ENCODE measurements around the gene CELF4.
"Not testable (repeated sequence)": the region's sequence is repeated elsewhere in the genome, so short reads cannot be mapped to it uniquely, and the experiment has no call there.

Gene CELF4

DNA sequence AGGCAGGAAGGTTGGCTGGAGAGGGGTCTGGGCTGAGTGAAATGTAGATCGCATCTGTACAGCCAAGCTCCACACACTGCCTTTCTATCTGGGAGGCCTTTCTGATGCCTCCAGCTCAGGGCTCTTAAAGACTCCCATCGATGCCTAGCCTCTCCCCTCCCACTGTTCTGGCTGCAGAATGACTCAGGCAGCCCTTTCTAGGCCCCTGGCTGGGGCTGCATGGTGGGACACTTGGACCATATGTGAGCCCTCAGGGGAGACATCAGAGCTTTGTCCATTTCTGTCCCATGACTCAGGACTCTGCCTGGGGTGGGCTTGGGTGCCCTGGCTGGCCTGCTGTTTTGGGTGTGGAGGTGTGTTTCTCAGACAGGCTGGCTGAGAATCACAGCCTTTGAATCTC is 101.3 kb downstream of the CELF4 start:
- in situ Hi-C loops (cut with HindIII; ENCODE audit: low pct_ligation_motif_present, low sequenced_read_pairs), result no loop called here
- no peaks in the 10 kb centered on the region for H3K27me3 ChIP-seq (replicated peaks)
- DNase-seq, result no peak

GRCh38 chr18:37461329-37461728 is 104.3 kb downstream of the CELF4 start:
- DNase-seq; H3K4me3 ChIP-seq (ENCODE audit: low read depth, low read length); H3K27ac ChIP-seq; in situ Hi-C loops (cut with HindIII; ENCODE audit: low pct_ligation_motif_present, low sequenced_read_pairs); H3K36me3 ChIP-seq (replicated peaks); H3K27me3 ChIP-seq (replicated peaks): not testable (repeated sequence)

More for the DNA sequence above, 101.3 kb downstream of the CELF4 start:
- no peak overlapping the region for H3K27ac ChIP-seq
- H3K36me3 ChIP-seq (replicated peaks), result no peaks in the 10 kb centered on the region
- H3K4me3 ChIP-seq (ENCODE audit: low read depth, low read length), result no peak overlapping the region
- TF ChIP-seq, protein P1, sequence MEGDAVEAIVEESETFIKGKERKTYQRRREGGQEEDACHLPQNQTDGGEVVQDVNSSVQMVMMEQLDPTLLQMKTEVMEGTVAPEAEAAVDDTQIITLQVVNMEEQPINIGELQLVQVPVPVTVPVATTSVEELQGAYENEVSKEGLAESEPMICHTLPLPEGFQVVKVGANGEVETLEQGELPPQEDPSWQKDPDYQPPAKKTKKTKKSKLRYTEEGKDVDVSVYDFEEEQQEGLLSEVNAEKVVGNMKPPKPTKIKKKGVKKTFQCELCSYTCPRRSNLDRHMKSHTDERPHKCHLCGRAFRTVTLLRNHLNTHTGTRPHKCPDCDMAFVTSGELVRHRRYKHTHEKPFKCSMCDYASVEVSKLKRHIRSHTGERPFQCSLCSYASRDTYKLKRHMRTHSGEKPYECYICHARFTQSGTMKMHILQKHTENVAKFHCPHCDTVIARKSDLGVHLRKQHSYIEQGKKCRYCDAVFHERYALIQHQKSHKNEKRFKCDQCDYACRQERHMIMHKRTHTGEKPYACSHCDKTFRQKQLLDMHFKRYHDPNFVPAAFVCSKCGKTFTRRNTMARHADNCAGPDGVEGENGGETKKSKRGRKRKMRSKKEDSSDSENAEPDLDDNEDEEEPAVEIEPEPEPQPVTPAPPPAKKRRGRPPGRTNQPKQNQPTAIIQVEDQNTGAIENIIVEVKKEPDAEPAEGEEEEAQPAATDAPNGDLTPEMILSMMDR (IDR thresholded peaks at IDR 0.05; ENCODE audit: low read depth, low read length, missing control alignments), result no peak

GRCh38 chr18:37460604-37461003 is 105.0 kb downstream of the CELF4 start:
- in situ Hi-C loops (cut with HindIII; ENCODE audit: low pct_ligation_motif_present, low sequenced_read_pairs), result no loop called here
- no peak overlapping the region for H3K4me3 ChIP-seq (ENCODE audit: low read depth, low read length)
- no peaks in the 10 kb centered on the region for H3K27me3 ChIP-seq (replicated peaks)
- no peaks in the 10 kb centered on the region for H3K36me3 ChIP-seq (replicated peaks)
- DNase-seq, result no peak
- TF ChIP-seq, protein P1 (IDR thresholded peaks at IDR 0.05; ENCODE audit: low read depth, low read length, missing control alignments), result no peak
- no peak overlapping the region for H3K27ac ChIP-seq

GRCh38 chr18:37458697-37459096 is 106.9 kb downstream of the CELF4 start:
- Histone ChIP-seq H3K36me3 (replicated peaks) (no peaks in the 10 kb centered on the region), H3K27ac (no peak overlapping the region), H3K27me3 (replicated peaks) (no peaks in the 10 kb centered on the region), H3K4me3 (ENCODE audit: low read depth, low read length) (no peak overlapping the region)
- TF ChIP-seq, protein P1 (IDR thresholded peaks at IDR 0.05; ENCODE audit: low read depth, low read length, missing control alignments), result no peak
- in situ Hi-C loops (cut with HindIII; ENCODE audit: low pct_ligation_motif_present, low sequenced_read_pairs), result no loop called here
- DNase-seq, result no peak

GRCh38 chr18:37457753-37458152 is 107.8 kb downstream of the CELF4 start:
- TF ChIP-seq, protein P1 (IDR thresholded peaks at IDR 0.05; ENCODE audit: low read depth, low read length, missing control alignments), result no peak
- DNase-seq, result no peak
- H3K36me3 ChIP-seq (replicated peaks), result no peaks in the 10 kb centered on the region
- no peaks in the 10 kb centered on the region for H3K27me3 ChIP-seq (replicated peaks)
- no peak overlapping the region for H3K4me3 ChIP-seq (ENCODE audit: low read depth, low read length)
- in situ Hi-C loops (cut with HindIII; ENCODE audit: low pct_ligation_motif_present, low sequenced_read_pairs), result no loop called here
- H3K27ac ChIP-seq, result no peak overlapping the region

DNA sequence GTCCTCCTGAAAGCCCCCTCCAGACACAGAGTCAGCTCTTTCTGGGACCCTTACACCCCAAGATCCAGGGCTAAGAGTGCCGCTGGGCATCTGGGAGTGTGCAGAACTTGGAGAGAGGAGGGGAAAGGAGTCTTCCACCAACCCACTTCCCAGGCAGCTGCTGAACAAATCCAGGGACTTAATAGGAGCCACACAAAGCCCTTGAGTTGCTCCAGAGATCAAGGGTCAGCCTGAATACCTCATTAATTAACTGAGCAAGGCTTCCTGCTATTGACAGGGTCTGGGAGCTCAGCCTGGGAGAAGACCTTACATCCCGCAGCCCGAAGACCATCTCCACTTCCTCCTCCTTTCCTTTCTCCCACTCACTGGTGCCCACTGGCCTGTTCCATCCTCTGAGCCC is 108.3 kb downstream of the CELF4 start:
- Histone ChIP-seq H3K27ac (no peak overlapping the region), H3K27me3 (replicated peaks) (no peaks in the 10 kb centered on the region), H3K4me3 (ENCODE audit: low read depth, low read length) (no peak overlapping the region), H3K36me3 (replicated peaks) (no peaks in the 10 kb centered on the region)
- in situ Hi-C loops (cut with HindIII; ENCODE audit: low pct_ligation_motif_present, low sequenced_read_pairs), result no loop called here
- TF ChIP-seq, protein P1 (IDR thresholded peaks at IDR 0.05; ENCODE audit: low read depth, low read length, missing control alignments), result no peak
- DNase-seq, result no peak
